Activated CD4-positive, alpha-beta T cell treated with anti-CD3 and anti-CD28 coated beads for 36 hours (primary cell): Measurements from ENCODE around the gene GALNT10. TPM values are rescaled to one million over a fixed set of nuclear protein-coding genes. Genes with fewer than 3 reads are reported as not detected.

Experiments used
- ATAC-seq: fragments of 200-7000 bp; cut with Tn5 transposase; one replicate; pipeline ENCODE4 v1.10.0; 2021; ENCODE audit warnings: mild to moderate bottlenecking, moderate library complexity
- CTCF ChIA-PET: fragments of 350-600 bp; sonication (Branson Sonifier 250); formaldehyde crosslinking; loops from one replicate; lab custom pipeline; 2021; ENCODE audit warnings: antibody characterized with exemption; lab: Charles Lee
- POLR2A ChIA-PET: fragments of 350-600 bp; sonication (Branson Sonifier 250); formaldehyde crosslinking; loops from one replicate; lab custom pipeline; 2021; ENCODE audit warnings: antibody characterized with exemption, inconsistent platforms; lab: Charles Lee
- DNase-seq: peaks from one replicate; pipeline ENCODE4 v3.0.0-alpha.2; 2020
- H3K27ac Mint-ChIP-seq: one replicate; pipeline ENCODE4 v1.8.0; 2021; ENCODE audit warnings: mixed read lengths
- H3K27me3 Mint-ChIP-seq: one replicate; pipeline ENCODE4 v1.8.0; 2021; ENCODE audit warnings: mixed read lengths
- H3K36me3 Mint-ChIP-seq: one replicate; pipeline ENCODE4 v1.8.0; 2021; ENCODE audit warnings: low read depth, mixed read lengths
- H3K4me1 Mint-ChIP-seq: one replicate; pipeline ENCODE4 v1.8.0; 2021; ENCODE audit warnings: mixed read lengths
- H3K4me3 Mint-ChIP-seq: one replicate; pipeline ENCODE4 v1.8.0; 2021; ENCODE audit warnings: mild to moderate bottlenecking, moderate library complexity, mixed read lengths
- H3K9me3 Mint-ChIP-seq: one replicate; pipeline ENCODE4 v1.8.0; 2021; ENCODE audit warnings: low read depth, mixed read lengths
- intact Hi-C, 2 experiments: fragments of 100-400 bp; cut with DNase I in 1 of 2; cut with micrococcal nuclease in 1 of 2; formaldehyde crosslinking; loops; one replicate each; pipeline versions ENCODE4 v1.14.2 to v1.15.1; 2022 to 2024; cut with DNase I, micrococcal nuclease
- total RNA-seq, 2 experiments: library from RNA; stranded (reverse); gene quantifications; one replicate each; pipeline ENCODE4 v1.2.3, GENCODE V29; 2021

GALNT10 gene
- total RNA-seq, 2 experiments from 2014 or later, result 29.9 to 49.1 TPM

DNA sequence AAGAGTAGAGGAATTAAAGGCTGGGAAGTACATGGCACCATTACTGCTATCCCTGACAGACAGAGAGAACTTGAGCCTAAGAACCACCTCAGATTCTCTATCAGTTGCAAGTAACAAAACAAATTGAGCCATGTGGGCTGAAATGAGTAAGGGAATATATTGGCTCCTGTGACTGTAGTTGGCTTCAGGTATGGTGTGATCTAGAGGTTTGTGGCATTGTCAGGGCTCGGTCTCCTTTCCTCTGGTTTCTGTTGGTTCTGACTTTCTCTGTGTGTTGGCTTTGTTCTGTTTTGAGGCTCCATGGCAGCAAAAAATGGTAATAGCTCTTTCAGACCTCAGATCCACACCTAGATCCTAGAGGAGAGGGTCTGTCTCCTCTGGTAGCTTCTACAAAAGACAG, 5.7 kb downstream of the GALNT10 start:
- POLR2A ChIA-PET, result no interaction called here
- H3K27me3 Mint-ChIP-seq, result no peaks in the 10 kb centered on the region
- peak overlapping the region; percentile 7 for H3K27ac Mint-ChIP-seq
- no peak overlapping the region for H3K4me3 Mint-ChIP-seq
- peaks cover 37% of the 10 kb centered on the region for H3K36me3 Mint-ChIP-seq
- intact Hi-C loops, result loop anchor here (5.0 kb wide), 3 partner anchors 211 to 251 kb away; partner anchors contain the start of gene SAP30L (in 1 of the 2)
- no peak for DNase-seq
- CTCF ChIA-PET, result interaction anchor here (1.3 to 2.8 kb wide), 6 partner anchors 11 to 222 kb away, joined by 4 to 18 read pairs (median 6); no protein-coding TSS in a partner anchor
- peaks cover 70% of the 10 kb centered on the region for H3K4me1 Mint-ChIP-seq
- no peaks in the 10 kb centered on the region for H3K9me3 Mint-ChIP-seq
- no peak for ATAC-seq

DNA sequence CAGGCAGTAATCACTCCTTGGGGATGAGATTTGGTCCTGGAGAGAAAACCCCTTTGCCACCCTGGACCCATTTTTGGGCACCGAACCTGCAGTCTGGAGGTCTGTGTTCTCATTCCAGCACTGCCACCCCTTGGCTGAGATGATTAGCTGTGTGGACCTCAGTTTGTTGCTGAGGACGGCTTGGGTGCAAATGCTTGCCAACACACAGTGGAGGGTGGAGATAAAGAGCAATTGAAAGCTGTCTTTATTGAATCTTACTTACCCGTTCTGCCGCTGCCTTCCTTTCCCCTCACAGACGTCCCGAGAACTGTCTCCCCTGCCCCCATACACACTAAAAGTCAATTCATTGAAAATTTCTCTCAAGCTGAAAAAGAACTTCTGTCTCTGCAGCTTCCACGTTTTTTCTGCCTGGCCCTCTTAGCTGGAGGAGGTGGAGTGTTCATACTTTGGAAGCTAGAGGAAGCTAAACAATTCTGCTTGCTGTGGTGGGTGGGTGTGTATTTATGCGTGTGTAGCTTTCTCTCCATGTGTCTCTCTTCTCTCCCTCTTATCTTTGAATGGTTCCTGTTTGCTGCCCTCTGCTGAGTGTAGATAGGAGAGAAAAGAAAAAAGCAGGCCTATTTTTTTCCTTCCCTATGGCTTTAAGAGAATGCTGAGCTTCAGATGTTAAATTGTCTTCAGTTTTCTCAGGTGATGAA, 6.6 kb downstream of the GALNT10 start:
- Mint-ChIP-seq H3K27ac (peak overlapping the region; percentile 90), H3K27me3 (no peaks in the 10 kb centered on the region), H3K9me3 (no peaks in the 10 kb centered on the region), H3K4me1 (peaks cover 71% of the 10 kb centered on the region), H3K4me3 (peak overlapping the region; percentile 35), H3K36me3 (peaks cover 39% of the 10 kb centered on the region)
- ChIA-PET POLR2A (interaction anchor here (1.1 to 1.2 kb wide), 2 partner anchors 8 to 24 kb away, joined by 5 to 7 read pairs; no protein-coding TSS in a partner anchor), CTCF (interaction anchor here (0.5 to 3.0 kb wide), 18 partner anchors 7 to 223 kb away, joined by 3 to 18 read pairs (median 4); partner anchors contain the start of gene GALNT10)
- DNase-seq, result peak; percentile 35
- intact Hi-C loops, result loop anchor here (1.0 to 5.0 kb wide), 4 partner anchors 125 to 250 kb away; partner anchors contain the start of gene SAP30L (in 1 of the 2)
- ATAC-seq, result no peak

DNA sequence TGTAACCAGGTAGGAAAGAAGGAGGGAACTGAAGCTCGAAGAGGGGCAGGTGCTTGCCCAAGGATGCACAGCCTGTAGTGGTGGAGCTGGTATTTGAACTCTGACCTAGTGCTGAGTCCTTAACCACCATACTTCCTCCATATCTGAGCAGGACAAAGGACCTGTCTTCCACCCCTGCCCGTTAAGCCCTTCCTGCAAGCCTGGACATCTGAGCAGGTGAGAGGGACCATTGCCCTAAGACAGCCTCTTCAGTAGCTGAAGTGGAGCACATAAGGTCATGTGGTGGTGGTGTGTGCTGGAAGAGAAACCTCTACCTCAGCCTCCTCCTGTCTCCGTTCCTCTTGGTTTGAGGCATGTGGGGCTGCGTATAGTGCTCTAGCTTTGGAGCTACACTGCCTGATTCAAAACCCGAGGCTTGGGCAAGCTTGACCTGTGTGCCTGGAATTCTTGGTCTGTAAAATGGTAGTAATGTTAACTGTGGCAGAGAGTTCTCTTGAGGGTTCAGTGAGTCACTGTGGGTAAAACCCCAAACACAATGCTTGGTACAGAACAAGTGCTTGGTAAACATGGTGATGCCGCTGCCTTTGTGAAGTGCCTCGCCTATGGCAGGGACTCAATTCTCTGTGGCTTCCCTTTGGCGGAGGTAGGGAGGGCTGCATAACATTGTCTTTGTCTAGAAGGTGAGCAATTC, 7.4 kb downstream of the GALNT10 start:
- POLR2A ChIA-PET, result interaction anchor here (0.5 to 1.2 kb wide), 4 partner anchors 9 to 928 kb away, joined by 3 to 7 read pairs (median 6); no protein-coding TSS in a partner anchor
- CTCF ChIA-PET, result interaction anchor here (1.0 to 3.0 kb wide), 15 partner anchors 8 to 224 kb away, joined by 3 to 18 read pairs (median 6); partner anchors contain the start of gene GALNT10
- peak; percentile 88 for DNase-seq
- intact Hi-C loops, result loop anchor here (1.0 to 5.0 kb wide), 7 partner anchors 8 to 249 kb away; partner anchors contain the start of genes GALNT10 (in 1 of the 2) and SAP30L (in 1 of the 2)
- peaks cover 36% of the 10 kb centered on the region for H3K36me3 Mint-ChIP-seq
- H3K27me3 Mint-ChIP-seq, result no peaks in the 10 kb centered on the region
- peak overlapping the region; percentile 48 for H3K4me3 Mint-ChIP-seq
- peak overlapping the region; percentile 90 for H3K27ac Mint-ChIP-seq
- peak; percentile 87 for ATAC-seq
- H3K4me1 Mint-ChIP-seq, result peaks cover 71% of the 10 kb centered on the region
- H3K9me3 Mint-ChIP-seq, result no peaks in the 10 kb centered on the region

DNA sequence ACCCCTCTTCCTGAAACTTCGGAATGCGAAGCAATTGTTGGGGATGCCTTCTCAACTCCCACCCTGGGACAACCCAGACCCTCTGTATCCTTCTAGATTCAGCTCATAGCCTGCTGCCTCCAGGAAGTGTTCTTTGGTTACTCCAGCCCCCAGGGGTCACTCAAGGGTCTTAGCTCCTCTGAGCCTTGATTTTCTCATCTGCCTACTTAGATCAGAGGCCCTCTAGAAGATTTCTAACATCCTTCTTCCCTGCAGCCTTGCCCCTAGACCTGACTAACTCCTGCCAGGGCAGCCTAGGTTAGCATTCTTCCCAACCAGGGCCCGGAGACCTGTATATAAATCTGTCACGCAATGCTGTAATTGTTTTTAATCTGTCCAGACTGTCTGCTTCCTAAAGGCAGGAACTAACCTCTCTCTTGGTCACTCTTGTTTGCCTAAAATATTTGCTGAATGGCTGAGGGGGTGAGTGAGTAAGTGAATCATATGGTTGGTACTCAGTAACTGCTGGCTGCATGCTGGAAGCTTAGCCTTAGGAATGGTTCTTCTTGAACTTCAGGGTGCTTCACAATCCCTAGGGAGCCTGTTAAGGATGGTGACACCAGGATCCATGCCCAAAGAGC, 8.2 kb downstream of the GALNT10 start:
- intact Hi-C loops, result loop anchor here (1.0 to 5.0 kb wide), 6 partner anchors 8 to 249 kb away; partner anchors contain the start of genes GALNT10 (in 1 of the 2) and SAP30L (in 1 of the 2)
- peak overlapping the region; percentile 48 for H3K4me3 Mint-ChIP-seq
- peak overlapping the region; percentile 90 for H3K27ac Mint-ChIP-seq
- DNase-seq (no peak), ATAC-seq (no peak)
- ChIA-PET CTCF (interaction anchor here (1.0 to 3.0 kb wide), 5 partner anchors 9 to 206 kb away, joined by 3 to 18 read pairs (median 12); partner anchors contain the start of gene GALNT10), POLR2A (interaction anchor here (0.5 to 0.6 kb wide), 2 partner anchors 9 to 927 kb away, joined by 3 read pairs; no protein-coding TSS in a partner anchor)
- peaks cover 38% of the 10 kb centered on the region for H3K36me3 Mint-ChIP-seq
- H3K4me1 Mint-ChIP-seq, result peaks cover 74% of the 10 kb centered on the region
- H3K9me3 Mint-ChIP-seq, result no peaks in the 10 kb centered on the region
- no peaks in the 10 kb centered on the region for H3K27me3 Mint-ChIP-seq

DNA sequence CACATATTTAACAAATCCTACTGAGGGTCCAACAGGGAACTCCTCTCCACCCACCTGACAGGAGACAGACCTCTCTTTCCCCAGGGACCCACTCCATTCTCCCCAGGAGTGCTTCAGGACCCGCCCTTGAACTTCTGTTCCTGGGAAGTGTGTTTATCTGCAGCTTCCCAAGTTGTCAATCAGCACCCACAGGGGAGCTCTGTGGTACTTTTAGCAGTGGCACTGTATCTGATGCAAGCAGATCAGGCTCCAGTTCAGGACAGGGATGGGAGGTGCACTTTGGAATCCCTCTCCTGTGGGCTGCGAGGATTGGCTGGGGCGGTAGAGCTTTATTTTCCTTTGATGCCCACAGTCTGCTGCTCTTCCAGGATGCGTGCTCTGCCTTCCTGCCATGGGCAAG, 8.7 kb downstream of the GALNT10 start:
- Mint-ChIP-seq H3K27me3 (no peaks in the 10 kb centered on the region), H3K36me3 (peaks cover 38% of the 10 kb centered on the region)
- POLR2A ChIA-PET, result interaction anchor here (0.6 kb wide), 1 partner anchor 9 kb away, joined by 3 read pairs; no protein-coding TSS in a partner anchor

DNA sequence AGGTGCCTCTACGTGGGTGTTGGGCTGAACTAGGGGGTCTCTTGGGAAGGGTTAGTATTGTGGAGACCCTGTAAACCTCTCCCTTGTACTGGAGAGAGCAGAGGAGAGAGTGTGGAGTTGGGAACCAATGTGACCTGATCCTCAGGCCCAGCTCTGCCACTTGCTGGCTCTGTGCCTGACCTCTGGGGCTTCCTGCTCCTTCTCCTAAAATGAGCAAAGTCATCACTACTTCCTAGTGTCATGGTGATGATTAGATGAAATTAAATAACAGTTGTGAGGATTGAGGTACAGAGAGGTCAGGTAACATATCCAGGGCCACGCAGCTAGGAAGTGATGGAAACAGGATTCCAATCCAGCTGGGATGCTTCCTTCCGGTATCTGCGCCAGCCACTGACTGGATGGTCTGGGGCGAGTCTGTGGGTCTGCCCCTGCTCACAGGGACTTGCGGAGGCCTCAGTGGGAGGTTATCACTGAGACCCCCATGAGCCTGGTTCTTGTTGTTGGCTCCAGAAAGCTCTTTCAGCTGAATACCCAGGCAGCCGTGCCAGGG, 9.2 kb downstream of the GALNT10 start:
- no peak for ATAC-seq
- CTCF ChIA-PET, result interaction anchor here (1.3 to 3.0 kb wide), 2 partner anchors 10 to 15 kb away, joined by 4 to 18 read pairs; partner anchors contain the start of gene GALNT10
- Mint-ChIP-seq H3K9me3 (no peaks in the 10 kb centered on the region), H3K4me1 (peaks cover 82% of the 10 kb centered on the region), H3K36me3 (peaks cover 38% of the 10 kb centered on the region), H3K27ac (peak overlapping the region; percentile 90), H3K27me3 (no peaks in the 10 kb centered on the region), H3K4me3 (no peak overlapping the region)
- POLR2A ChIA-PET, result interaction anchor here (0.6 kb wide), 1 partner anchor 526 kb away, joined by 3 read pairs; no protein-coding TSS in a partner anchor
- intact Hi-C loops, result loop anchor here (5.0 kb wide), 3 partner anchors 208 to 248 kb away; partner anchors contain the start of gene SAP30L (in 1 of the 2)
- DNase-seq, result no peak

More for the DNA sequence above, 8.7 kb downstream of the GALNT10 start:
- intact Hi-C loops, result loop anchor here (5.0 kb wide), 3 partner anchors 208 to 248 kb away; partner anchors contain the start of gene SAP30L (in 1 of the 2)
- CTCF ChIA-PET, result interaction anchor here (2.8 to 3.0 kb wide), 2 partner anchors 9 to 126 kb away, joined by 12 to 18 read pairs; partner anchors contain the start of gene GALNT10
- H3K9me3 Mint-ChIP-seq, result no peaks in the 10 kb centered on the region
- ATAC-seq (no peak), DNase-seq (no peak)
- no peak overlapping the region for H3K4me3 Mint-ChIP-seq
- peaks cover 78% of the 10 kb centered on the region for H3K4me1 Mint-ChIP-seq
- H3K27ac Mint-ChIP-seq, result peak overlapping the region; percentile 90

DNA sequence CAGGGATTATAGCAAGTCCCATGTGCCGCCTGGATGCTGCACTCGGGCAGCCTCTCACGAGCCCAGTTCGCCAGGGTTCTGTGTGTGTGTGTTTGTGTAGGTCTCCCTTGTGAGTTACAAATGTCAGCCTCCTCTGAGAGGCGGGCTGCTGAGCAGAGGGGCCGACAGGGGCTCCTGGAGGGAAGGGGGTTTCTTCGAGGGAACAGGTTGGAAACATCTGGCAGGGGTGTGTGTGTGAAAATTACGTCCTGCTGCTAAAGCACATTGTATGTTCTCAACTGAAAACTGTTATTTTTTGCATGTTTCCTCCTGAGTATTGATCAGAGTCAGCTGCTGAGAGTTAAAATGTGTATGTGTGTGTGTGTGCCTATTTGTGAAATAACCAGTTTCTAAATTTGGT, 9.7 kb downstream of the GALNT10 start:
- Mint-ChIP-seq H3K36me3 (peaks cover 41% of the 10 kb centered on the region), H3K4me1 (peaks cover 86% of the 10 kb centered on the region), H3K27me3 (no peaks in the 10 kb centered on the region), H3K4me3 (no peak overlapping the region), H3K9me3 (no peaks in the 10 kb centered on the region), H3K27ac (no peak overlapping the region)
- intact Hi-C loops, result no loop called here
- POLR2A ChIA-PET, result interaction anchor here (0.6 kb wide), 1 partner anchor 525 kb away, joined by 3 read pairs; no protein-coding TSS in a partner anchor
- DNase-seq, result no peak
- CTCF ChIA-PET, result interaction anchor here (1.0 to 1.3 kb wide), 2 partner anchors 14 to 205 kb away, joined by 3 to 4 read pairs; no protein-coding TSS in a partner anchor
- ATAC-seq, result no peak

DNA sequence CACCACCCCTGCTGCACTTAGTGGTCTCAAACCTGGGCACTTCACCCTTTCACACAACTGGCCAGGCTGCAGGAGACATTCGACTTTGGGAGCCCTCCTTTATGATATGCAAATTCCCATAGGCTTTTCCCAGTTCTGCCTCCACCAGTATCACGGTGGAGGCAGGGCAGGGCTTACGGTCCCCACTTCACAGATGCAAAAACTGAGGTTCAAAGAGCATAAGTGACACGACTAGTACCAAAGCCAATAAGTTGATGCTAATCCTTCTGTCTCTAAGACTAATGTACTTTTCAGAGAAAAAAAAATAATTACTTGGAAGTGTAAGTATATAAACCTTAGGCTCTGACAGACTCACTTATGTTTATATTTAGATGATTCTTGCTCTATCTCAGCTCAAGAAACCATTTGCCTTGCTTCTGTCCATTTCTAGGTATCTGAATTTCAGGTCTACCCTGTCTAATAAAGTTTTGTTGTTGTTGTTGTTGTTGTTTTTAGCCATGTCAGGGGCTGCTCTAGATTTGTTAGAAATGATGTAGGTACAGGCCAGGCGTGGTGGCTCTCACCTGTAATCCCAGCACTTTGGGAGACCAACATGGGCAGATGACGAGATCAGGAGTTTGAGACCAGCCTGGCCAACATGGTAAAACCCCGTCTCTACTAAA, 10.7 kb downstream of the GALNT10 start:
- no peak for DNase-seq
- Mint-ChIP-seq H3K27me3 (no peaks in the 10 kb centered on the region), H3K4me1 (peaks cover 80% of the 10 kb centered on the region), H3K36me3 (peaks cover 37% of the 10 kb centered on the region), H3K9me3 (no peaks in the 10 kb centered on the region), H3K4me3 (no peak overlapping the region), H3K27ac (no peak overlapping the region)
- intact Hi-C loops, result no loop called here
- ChIA-PET CTCF (interaction anchor here (0.8 to 1.6 kb wide), 8 partner anchors 9 to 204 kb away, joined by 3 to 7 read pairs (median 4); no protein-coding TSS in a partner anchor), POLR2A (no interaction called here)
- no peak for ATAC-seq

DNA sequence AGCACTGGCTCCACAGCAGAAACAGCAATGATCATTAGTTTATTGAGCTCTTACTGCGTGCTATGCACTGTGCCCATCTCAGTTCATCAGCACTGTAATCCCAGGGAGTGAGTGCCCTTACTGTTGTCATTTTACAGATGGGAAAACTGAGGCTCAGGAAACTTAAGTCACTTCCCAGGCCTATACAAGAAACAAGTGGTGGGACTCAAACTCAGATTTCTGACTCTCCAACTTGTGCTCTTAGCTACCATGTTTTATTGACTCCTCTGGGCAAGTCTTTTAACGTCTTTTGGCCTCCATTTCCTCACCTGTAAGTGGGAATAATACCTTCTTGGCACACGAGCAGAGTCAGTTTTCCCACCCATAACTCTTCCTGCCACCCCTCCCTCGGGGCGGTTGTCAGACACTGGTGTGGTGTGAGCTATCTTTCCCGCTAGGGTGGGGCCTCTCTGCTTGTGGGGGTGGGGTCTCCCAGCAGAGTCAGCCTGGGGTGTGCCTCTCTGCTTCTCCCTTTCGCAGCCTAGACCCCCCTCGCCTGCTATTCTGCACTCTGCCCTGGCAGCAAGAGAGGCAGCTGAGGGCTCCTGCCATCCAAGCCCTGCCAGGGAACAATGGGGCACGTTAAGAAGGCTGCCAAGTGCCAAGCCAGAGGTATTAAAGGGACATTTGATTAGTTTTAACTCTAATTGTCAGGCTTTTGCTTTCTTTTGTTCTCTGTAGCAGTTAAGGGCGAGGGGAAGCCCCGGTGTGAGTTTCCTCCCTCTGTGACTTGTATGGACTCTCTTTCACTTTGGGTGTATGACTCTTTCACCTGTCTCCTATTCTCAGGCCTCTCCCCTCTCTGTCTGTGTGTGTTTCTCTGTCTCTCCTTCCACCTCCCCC, 12.1 kb downstream of the GALNT10 start:
- peak; percentile 82 for ATAC-seq
- Mint-ChIP-seq H3K27ac (peak overlapping the region; percentile 85), H3K4me1 (peaks cover 69% of the 10 kb centered on the region), H3K4me3 (peak overlapping the region; percentile 64), H3K36me3 (peaks cover 40% of the 10 kb centered on the region), H3K9me3 (no peaks in the 10 kb centered on the region), H3K27me3 (no peaks in the 10 kb centered on the region)
- ChIA-PET POLR2A (interaction anchor here (1.4 kb wide), 1 partner anchor 12 kb away, joined by 6 read pairs; the partner anchor contains the start of gene GALNT10), CTCF (interaction anchor here (0.8 to 1.6 kb wide), 6 partner anchors 9 to 202 kb away, joined by 3 to 7 read pairs (median 5); no protein-coding TSS in a partner anchor)
- intact Hi-C loops, result loop anchor here (1.0 kb wide), 1 partner anchor 12 kb away; no protein-coding TSS in a partner anchor
- peak; percentile 79 for DNase-seq
